ENCODE measurements around the gene CUL9.

The CUL9 gene

GRCh38 chr6:43226192-43226851 is 44.3 kb downstream of the CUL9 start:
- Histone ChIP-seq H3K27ac (ENCODE audit: insufficient read depth in 1 of 2, low read depth in 1 of 2, low read length in 2 of 2, poor library complexity in 1 of 2, severe bottlenecking in 2 of 2) (no peak overlapping the region), H3K4me1 (ENCODE audit: control extremely low read depth in 1 of 4, control insufficient read depth in 4 of 4, insufficient read depth in 4 of 4, low read length in 3 of 4) (peaks cover 0 to 37% (median 31%) of the 10 kb centered on the region in 4 experiments), H3K4me3 (ENCODE audit: control insufficient read depth in 1 of 7, extremely low read depth in 1 of 7, insufficient read depth in 4 of 7, low read depth in 2 of 7, low read length in 6 of 7) (no peak overlapping the region), H3K36me3 (ENCODE audit: control insufficient read depth in 4 of 4, insufficient read depth in 4 of 4, low read length in 3 of 4) (peaks cover 2 to 36% (median 16%) of the 10 kb centered on the region in 4 experiments), H3K27me3 (replicated peaks in 2 of 5; ENCODE audit: control insufficient read depth in 4 of 5, insufficient read depth in 5 of 5, low read length in 4 of 5) (peaks cover 0 to 2% (median 0%) of the 10 kb centered on the region in 5 experiments), H3K9me3 (ENCODE audit: control extremely low read depth in 1 of 5, control insufficient read depth in 4 of 5, insufficient read depth in 2 of 5, low read depth in 1 of 5, low read length in 4 of 5) (no peaks in the 10 kb centered on the region)
- whole genome bisulfite sequencing (ENCODE audit: insufficient coverage), result 85% methylated on average over 9 of the region's 11 CpGs
- POLR2A ChIA-PET, result no interaction called here
- DNase-seq, result peak; percentile 34 to 83 (median 71)
- CTCF ChIA-PET, result no interaction called here

- peak; percentile 60 to 73 (median 69) for DNase-seq
- Histone ChIP-seq H3K27ac (ENCODE audit: insufficient read depth in 1 of 2, low read depth in 1 of 2, low read length in 2 of 2, poor library complexity in 1 of 2, severe bottlenecking in 2 of 2) (peak within 1 kb of the TSS in 1 of 2 experiments; percentile 34), H3K4me1 (ENCODE audit: control extremely low read depth in 1 of 4, control insufficient read depth in 4 of 4, insufficient read depth in 4 of 4, low read length in 3 of 4) (peaks cover 0 to 30% (median 26%) of the 10 kb centered on the region in 4 experiments), H3K9me3 (ENCODE audit: control extremely low read depth in 1 of 5, control insufficient read depth in 4 of 5, insufficient read depth in 2 of 5, low read depth in 1 of 5, low read length in 4 of 5) (no peaks in the 10 kb centered on the region), H3K36me3 (ENCODE audit: control insufficient read depth in 4 of 4, insufficient read depth in 4 of 4, low read length in 3 of 4) (peaks cover 0 to 13% (median 0%) of the 10 kb centered on the region in 4 experiments), H3K27me3 (replicated peaks in 2 of 5; ENCODE audit: control insufficient read depth in 4 of 5, insufficient read depth in 5 of 5, low read length in 4 of 5) (peaks cover 0 to 2% (median 0%) of the 10 kb centered on the region in 5 experiments), H3K4me3 (ENCODE audit: control insufficient read depth in 1 of 7, extremely low read depth in 1 of 7, insufficient read depth in 4 of 7, low read depth in 2 of 7, low read length in 6 of 7) (peak within 1 kb of the TSS; percentile 61 to 85 (median 71))
- ChIA-PET CTCF (interaction anchor here (0.5 to 2.2 kb wide), 24 partner anchors 8 to 568 kb away, joined by 3 to 16 read pairs (median 4); partner anchors contain the start of genes CRIP3, SRF and TTBK1), POLR2A (interaction anchor here (1.0 kb wide), 1 partner anchor 41 kb away, joined by 4 read pairs; no protein-coding TSS in a partner anchor)
- 2% methylated on average over 80 of the region's 82 CpGs for WGBS (ENCODE audit: insufficient coverage)
These were observed 47.2 kb downstream of the CUL9 start, which contains the start of gene DNPH1 for GRCh38 chr6:43228951-43229802. Gene DNPH1 (minus strand): TSS chr6:43229481. CDS start chr6:43229456, 25 bp downstream.

GRCh38 chr6:43229803-43230620 is 48.0 kb downstream of the CUL9 start:
- Histone ChIP-seq H3K4me3 (ENCODE audit: control insufficient read depth in 1 of 7, extremely low read depth in 1 of 7, insufficient read depth in 4 of 7, low read depth in 2 of 7, low read length in 6 of 7) (peak overlapping the region in 3 of 7 experiments; percentile 64 to 85 (median 76)), H3K4me1 (ENCODE audit: control extremely low read depth in 1 of 4, control insufficient read depth in 4 of 4, insufficient read depth in 4 of 4, low read length in 3 of 4) (peaks cover 0 to 23% (median 20%) of the 10 kb centered on the region in 4 experiments), H3K27me3 (replicated peaks in 2 of 5; ENCODE audit: control insufficient read depth in 4 of 5, insufficient read depth in 5 of 5, low read length in 4 of 5) (peaks cover 0 to 2% (median 0%) of the 10 kb centered on the region in 5 experiments), H3K9me3 (ENCODE audit: control extremely low read depth in 1 of 5, control insufficient read depth in 4 of 5, insufficient read depth in 2 of 5, low read depth in 1 of 5, low read length in 4 of 5) (no peaks in the 10 kb centered on the region), H3K36me3 (ENCODE audit: control insufficient read depth in 4 of 4, insufficient read depth in 4 of 4, low read length in 3 of 4) (peaks cover 0 to 12% (median 0%) of the 10 kb centered on the region in 4 experiments), H3K27ac (ENCODE audit: insufficient read depth in 1 of 2, low read depth in 1 of 2, low read length in 2 of 2, poor library complexity in 1 of 2, severe bottlenecking in 2 of 2) (no peak overlapping the region)
- CTCF ChIA-PET, result interaction anchor here (0.7 to 2.2 kb wide), 16 partner anchors 8 to 223 kb away, joined by 3 to 16 read pairs (median 6); partner anchors contain the start of genes CRIP3, CUL9 and TTBK1
- DNase-seq, result no peak
- POLR2A ChIA-PET, result no interaction called here
- WGBS (ENCODE audit: insufficient coverage), result 81% methylated on average over 13 of the region's 17 CpGs

- Histone ChIP-seq H3K36me3 (ENCODE audit: control insufficient read depth in 4 of 4, insufficient read depth in 4 of 4, low read length in 3 of 4) (peaks cover 0 to 6% (median 0%) of the 10 kb centered on the region in 4 experiments), H3K27ac (ENCODE audit: insufficient read depth in 1 of 2, low read depth in 1 of 2, low read length in 2 of 2, poor library complexity in 1 of 2, severe bottlenecking in 2 of 2) (no peak overlapping the region), H3K27me3 (replicated peaks in 2 of 5; ENCODE audit: control insufficient read depth in 4 of 5, insufficient read depth in 5 of 5, low read length in 4 of 5) (peaks cover 0 to 2% (median 0%) of the 10 kb centered on the region in 5 experiments), H3K4me1 (ENCODE audit: control extremely low read depth in 1 of 4, control insufficient read depth in 4 of 4, insufficient read depth in 4 of 4, low read length in 3 of 4) (peaks cover 0 to 15% (median 13%) of the 10 kb centered on the region in 4 experiments), H3K9me3 (ENCODE audit: control extremely low read depth in 1 of 5, control insufficient read depth in 4 of 5, insufficient read depth in 2 of 5, low read depth in 1 of 5, low read length in 4 of 5) (no peaks in the 10 kb centered on the region), H3K4me3 (ENCODE audit: control insufficient read depth in 1 of 7, extremely low read depth in 1 of 7, insufficient read depth in 4 of 7, low read depth in 2 of 7, low read length in 6 of 7) (no peak overlapping the region)
- CTCF ChIA-PET, result interaction anchor here (1.1 to 1.8 kb wide), 4 partner anchors 10 to 58 kb away, joined by 3 to 8 read pairs (median 4); partner anchors contain the start of gene CUL9
- 100% methylated on average over 3 of the region's 4 CpGs for WGBS (ENCODE audit: insufficient coverage)
- POLR2A ChIA-PET, result interaction anchor here (0.6 kb wide), 1 partner anchor 151 kb away, joined by 4 read pairs; no protein-coding TSS in a partner anchor
- no peak for DNase-seq
These were observed 49.1 kb downstream of the CUL9 start for GRCh38 chr6:43231053-43231452.

- no peaks in the 10 kb centered on the region for H3K36me3 ChIP-seq (ENCODE audit: control insufficient read depth in 4 of 4, insufficient read depth in 4 of 4, low read length in 3 of 4)
- peaks cover 0 to 2% (median 0%) of the 10 kb centered on the region in 5 experiments for H3K27me3 ChIP-seq (replicated peaks in 2 of 5; ENCODE audit: control insufficient read depth in 4 of 5, insufficient read depth in 5 of 5, low read length in 4 of 5)
- CTCF ChIA-PET, result interaction anchor here (0.7 to 1.4 kb wide), 2 partner anchors 56 to 82 kb away, joined by 3 read pairs; no protein-coding TSS in a partner anchor
- H3K27ac ChIP-seq (ENCODE audit: insufficient read depth in 1 of 2, low read depth in 1 of 2, low read length in 2 of 2, poor library complexity in 1 of 2, severe bottlenecking in 2 of 2), result no peak overlapping the region
- 81% methylated on average over 3 of the region's 3 CpGs for WGBS (ENCODE audit: insufficient coverage)
- no peak for DNase-seq
- H3K4me3 ChIP-seq (ENCODE audit: control insufficient read depth in 1 of 7, extremely low read depth in 1 of 7, insufficient read depth in 4 of 7, low read depth in 2 of 7, low read length in 6 of 7), result no peak overlapping the region
- H3K9me3 ChIP-seq (ENCODE audit: control extremely low read depth in 1 of 5, control insufficient read depth in 4 of 5, insufficient read depth in 2 of 5, low read depth in 1 of 5, low read length in 4 of 5), result no peaks in the 10 kb centered on the region
- H3K4me1 ChIP-seq (ENCODE audit: control extremely low read depth in 1 of 4, control insufficient read depth in 4 of 4, insufficient read depth in 4 of 4, low read length in 3 of 4), result peaks cover 0 to 14% (median 9%) of the 10 kb centered on the region in 4 experiments
- POLR2A ChIA-PET, result interaction anchor here (0.6 kb wide), 1 partner anchor 150 kb away, joined by 4 read pairs; no protein-coding TSS in a partner anchor
These were observed 49.9 kb downstream of the CUL9 start for GRCh38 chr6:43231735-43232450.

GRCh38 chr6:43235841-43236240 is 53.8 kb downstream of the CUL9 start:
- no CpG with 5 or more reads among the region's 2 CpGs for WGBS (ENCODE audit: insufficient coverage)
- no peak overlapping the region for H3K4me3 ChIP-seq (ENCODE audit: control insufficient read depth in 1 of 7, extremely low read depth in 1 of 7, insufficient read depth in 4 of 7, low read depth in 2 of 7, low read length in 6 of 7)
- H3K36me3 ChIP-seq (ENCODE audit: control insufficient read depth in 4 of 4, insufficient read depth in 4 of 4, low read length in 3 of 4), result no peaks in the 10 kb centered on the region
- H3K27ac ChIP-seq (ENCODE audit: insufficient read depth in 1 of 2, low read depth in 1 of 2, low read length in 2 of 2, poor library complexity in 1 of 2, severe bottlenecking in 2 of 2), result no peak overlapping the region
- H3K4me1 ChIP-seq (ENCODE audit: control extremely low read depth in 1 of 4, control insufficient read depth in 4 of 4, insufficient read depth in 4 of 4, low read length in 3 of 4), result no peaks in the 10 kb centered on the region
- ChIA-PET POLR2A (no interaction called here), CTCF (interaction anchor here (0.7 kb wide), 1 partner anchor 11 kb away, joined by 3 read pairs; no protein-coding TSS in a partner anchor)
- H3K9me3 ChIP-seq (ENCODE audit: control extremely low read depth in 1 of 5, control insufficient read depth in 4 of 5, insufficient read depth in 2 of 5, low read depth in 1 of 5, low read length in 4 of 5), result peaks cover 0 to 4% (median 0%) of the 10 kb centered on the region in 5 experiments
- DNase-seq, result no peak
- peaks cover 3 to 20% (median 4%) of the 10 kb centered on the region in 5 experiments for H3K27me3 ChIP-seq (replicated peaks in 2 of 5; ENCODE audit: control insufficient read depth in 4 of 5, insufficient read depth in 5 of 5, low read length in 4 of 5)
